Heart left ventricle (tissue), 16 donors: ENCODE results near the gene CHN1. TPM values are rescaled to one million over a fixed set of nuclear protein-coding genes. Genes with fewer than 3 reads are reported as not detected.

ENCODE experiments used
- ATAC-seq, 4 donors: fragments of 200-7000 bp; cut with Tn5 transposase; one replicate each; pipeline ENCODE4 v1.9.1; 2020 to 2022; ENCODE audit warnings: moderate library complexity in 4 of 4, mild to moderate bottlenecking in 3 of 4, moderate number of reproducible peaks in 1 of 4
- DNase-seq, 5 donors: peaks; one replicate each; pipeline ENCODE4 v3.0.0-alpha.2; 2020
- H3K27ac ChIP-seq, 12 donors: fragments of 200-600 bp; sonication (generic) in 4 of 12; one replicate each; pipeline versions ENCODE4 v1.5.0 to v1.8.0; 2016 to 2022; ENCODE audit warnings: mild to moderate bottlenecking in 2 of 12
- H3K27me3 ChIP-seq, 9 donors: fragments of 200-600 bp; sonication (generic) in 2 of 9; one replicate each; pipeline versions ENCODE4 v1.5.1 to v1.8.0; 2016 to 2022; ENCODE audit warnings: mild to moderate bottlenecking in 3 of 9
- H3K36me3 ChIP-seq, 9 donors: fragments of 200-600 bp; sonication (generic) in 2 of 9; one replicate each; pipeline versions ENCODE4 v1.5.0 to v1.8.0; 2018 to 2022; ENCODE audit warnings: mild to moderate bottlenecking in 2 of 9
- H3K4me1 ChIP-seq, 12 donors: fragments of 200-600 bp; sonication (generic) in 4 of 12; one replicate each; pipeline versions ENCODE4 v1.5.0 to v1.8.0; 2016 to 2022; ENCODE audit warnings: mild to moderate bottlenecking in 3 of 12
- H3K4me3 ChIP-seq, 12 donors: fragments of 200-600 bp; sonication (generic) in 4 of 12; one replicate each; pipeline versions ENCODE4 v1.5.0 to v1.8.0; 2017 to 2022; ENCODE audit warnings: mild to moderate bottlenecking in 9 of 12, moderate library complexity in 4 of 12
- H3K9me3 ChIP-seq, 12 donors: fragments of 200-600 bp; sonication (generic) in 4 of 12; one replicate each; pipeline versions ENCODE4 v1.5.0 to v1.8.0; 2016 to 2022; ENCODE audit warnings: mild to moderate bottlenecking in 1 of 12
- POLR2A ChIP-seq, 2 donors: fragments of 450-650 bp; IDR thresholded peaks; one replicate each; pipeline ENCODE4 v1.6.1; 2017; ENCODE audit warnings: antibody characterized with exemption in 2 of 2, mild to moderate bottlenecking in 2 of 2, moderate library complexity in 2 of 2
- WGBS, 4 donors: extraction: QIAGEN DNeasy Blood & Tissue Kit in 2 of 4; methylation state at CpG; one replicate each; pipeline versions ENCODE4 v1.1.5 to v1.1.7; 2013 to 2018; 5-methylcytosine and 5-hydroxymethylcytosine counted together
- intact Hi-C, 10 donors: fragments of 100-400 bp; cut with DNase I; formaldehyde crosslinking; loops; one replicate each; pipeline versions ENCODE4 v1.11.1 to v1.14.2; 2022
- polyA plus RNA-seq, 2 donors: library from polyadenylated mRNA; stranded (reverse); fragments of 200-250 nt; gene quantifications; one replicate each; pipeline ENCODE4 v1.2.3, GENCODE V29; 2013
- total RNA-seq, 9 donors: library from RNA; depleted of rRNA in 2 of 9; stranded (reverse); fragments of >200 nt in 2 of 9; fragmentation: NEBNext Ultra II Directional in 3 of 9; extraction: Animal tissue kit (Norgen Biotek cat#: 25700) in 3 of 9; gene quantifications; one replicate each; pipeline versions ENCODE4 v1.1.0 to v1.2.4, GENCODE V29; 2016 to 2023
- TF ChIP-seq, protein P1 (sequence below), 12 donors: fragments of 200-600 bp; sonication (generic) in 4 of 12; IDR thresholded peaks; one replicate each; pipeline versions ENCODE4 v1.5.0 to v1.8.0; 2018 to 2022; ENCODE audit warnings: antibody characterized with exemption in 12 of 12, mild to moderate bottlenecking in 5 of 12
- donor health status: ischemic (EF 13 %, LVEDD 7.1; RV severe dilation, severe dysfunction).
- donor health status: healthy with polysubstance abuse.
- donor health status: DM: no; HTN: yes; CAD: no.
- donor health status: DM: no; HTN: no; CAD: no.
- donor health status: ischemic (EF 25% LVEDD 6.9; RV normal size, moderate dysfunction).
- donor health status: ischemic (EF 25% LVEDD 5.7; RV mildly dilated, moderate dysfunction).
- donor health status: healthy.
- donor health status: DM: yes; HTN: yes; CAD: no.
- donor health status: ischemic (EF 35%, LVEDD 5.7; RV mildly dilated, moderate dysfunction).
- donor health status: nonischemic (EF 11% LVEDD 7.7; RV severe dilation, severe dysfunction).
- donor health status: DM: yes; HTN: yes; CAD: no.
- donor health status: PGD.
- donor health status: ischemic (EF 29% LVEDD 5.4; RV normal size, mild dysfunction).
- donor health status: nonischemic (EF 23%, LVEDD 6.1; RV moderate dilation, normal function).

The CHN1 gene
- total and polyA plus RNA-seq, 11 donors, result 6.9 to 24.3 (median 19.2) TPM

DNA sequence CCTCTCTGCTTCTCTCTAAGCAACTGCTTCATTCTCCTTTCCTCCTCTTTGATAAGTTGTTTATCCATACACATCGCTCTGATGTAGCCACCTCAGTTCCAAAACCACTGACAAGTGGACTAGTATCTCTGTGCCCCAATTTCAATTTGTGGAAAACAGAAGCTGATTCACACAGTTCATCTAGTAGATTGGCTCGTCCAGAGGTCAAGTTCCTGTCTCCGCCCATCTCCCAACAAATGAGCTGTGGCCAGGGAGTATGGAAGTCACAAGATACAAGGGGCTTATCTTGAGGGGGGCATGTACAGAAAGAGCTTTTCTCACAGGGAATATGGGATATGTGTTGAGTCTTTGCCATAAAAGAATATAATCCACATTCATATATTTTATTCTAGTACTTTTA lies 17.7 kb upstream of the CHN1 start:
- intact Hi-C loops, result no loop called here
- TF ChIP-seq, protein P1, sequence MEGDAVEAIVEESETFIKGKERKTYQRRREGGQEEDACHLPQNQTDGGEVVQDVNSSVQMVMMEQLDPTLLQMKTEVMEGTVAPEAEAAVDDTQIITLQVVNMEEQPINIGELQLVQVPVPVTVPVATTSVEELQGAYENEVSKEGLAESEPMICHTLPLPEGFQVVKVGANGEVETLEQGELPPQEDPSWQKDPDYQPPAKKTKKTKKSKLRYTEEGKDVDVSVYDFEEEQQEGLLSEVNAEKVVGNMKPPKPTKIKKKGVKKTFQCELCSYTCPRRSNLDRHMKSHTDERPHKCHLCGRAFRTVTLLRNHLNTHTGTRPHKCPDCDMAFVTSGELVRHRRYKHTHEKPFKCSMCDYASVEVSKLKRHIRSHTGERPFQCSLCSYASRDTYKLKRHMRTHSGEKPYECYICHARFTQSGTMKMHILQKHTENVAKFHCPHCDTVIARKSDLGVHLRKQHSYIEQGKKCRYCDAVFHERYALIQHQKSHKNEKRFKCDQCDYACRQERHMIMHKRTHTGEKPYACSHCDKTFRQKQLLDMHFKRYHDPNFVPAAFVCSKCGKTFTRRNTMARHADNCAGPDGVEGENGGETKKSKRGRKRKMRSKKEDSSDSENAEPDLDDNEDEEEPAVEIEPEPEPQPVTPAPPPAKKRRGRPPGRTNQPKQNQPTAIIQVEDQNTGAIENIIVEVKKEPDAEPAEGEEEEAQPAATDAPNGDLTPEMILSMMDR (IDR thresholded peaks at IDR 0.05), result no peak
- no peak for TF ChIP-seq POLR2A (IDR thresholded peaks at IDR 0.05)

DNA sequence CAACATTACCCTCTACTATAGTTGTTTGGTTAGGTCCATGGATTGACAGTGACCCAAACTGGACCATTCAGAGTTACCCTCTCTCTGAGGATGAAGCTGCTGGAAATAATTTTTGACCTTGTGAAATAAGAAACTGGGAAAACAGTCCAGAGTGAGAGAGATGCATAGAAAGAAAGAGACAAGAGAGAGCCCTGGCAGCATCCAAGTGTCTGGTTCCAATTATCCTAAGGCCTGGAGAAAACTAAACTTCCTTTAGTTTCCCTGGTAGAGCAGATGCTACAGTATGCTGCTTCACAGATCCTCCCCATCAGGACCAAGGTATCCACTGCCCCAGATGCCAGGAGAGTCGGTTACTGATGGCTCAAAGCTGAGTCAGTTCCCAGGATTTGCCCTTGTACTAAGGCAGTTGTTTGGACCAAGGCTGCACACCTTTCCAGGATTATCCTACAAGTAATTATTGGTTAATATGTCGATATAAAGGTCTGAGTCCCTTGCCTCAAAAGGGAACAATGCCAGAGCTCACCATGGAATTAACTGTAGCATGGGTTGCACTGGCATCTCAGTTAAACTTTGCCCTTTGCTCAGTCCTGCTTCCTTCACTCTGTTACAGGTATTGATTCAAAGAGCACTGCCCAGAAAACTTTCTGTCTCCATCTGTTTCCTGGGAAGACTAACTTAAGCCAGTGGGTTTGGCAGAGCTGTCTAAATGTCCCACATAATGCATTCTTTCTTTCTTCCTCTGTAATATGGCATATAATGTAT lies 14.6 kb upstream of the CHN1 start:
- Histone ChIP-seq H3K4me3 (no peak overlapping the region), H3K9me3 (peaks cover 0 to under 1% (median 0%) of the 10 kb centered on the region in 12 donors), H3K27ac (no peak overlapping the region), H3K4me1 (peaks cover 0 to 12% (median 0%) of the 10 kb centered on the region in 12 donors), H3K27me3 (no peaks in the 10 kb centered on the region), H3K36me3 (no peaks in the 10 kb centered on the region)
- TF ChIP-seq POLR2A (IDR thresholded peaks at IDR 0.05), result no peak
- TF ChIP-seq, protein P1 (IDR thresholded peaks at IDR 0.05), result no peak
- DNase-seq (no peak), ATAC-seq (no peak)
- intact Hi-C loops, result no loop called here
- WGBS, 4 donors, result 87 to 100% (median 98%) methylated on average over 2 of the region's 2 CpGs

More for the DNA sequence above, 17.7 kb upstream of the CHN1 start:
- Histone ChIP-seq H3K4me1 (peaks cover 0 to 3% (median 0%) of the 10 kb centered on the region in 12 donors), H3K27ac (no peak overlapping the region), H3K27me3 (no peaks in the 10 kb centered on the region), H3K36me3 (no peaks in the 10 kb centered on the region), H3K4me3 (no peak overlapping the region), H3K9me3 (no peaks in the 10 kb centered on the region)
- DNase-seq (no peak), ATAC-seq (no peak)
- 77 to 81% (median 79%) methylated on average over 3 of the region's 3 CpGs for WGBS, 4 donors

DNA sequence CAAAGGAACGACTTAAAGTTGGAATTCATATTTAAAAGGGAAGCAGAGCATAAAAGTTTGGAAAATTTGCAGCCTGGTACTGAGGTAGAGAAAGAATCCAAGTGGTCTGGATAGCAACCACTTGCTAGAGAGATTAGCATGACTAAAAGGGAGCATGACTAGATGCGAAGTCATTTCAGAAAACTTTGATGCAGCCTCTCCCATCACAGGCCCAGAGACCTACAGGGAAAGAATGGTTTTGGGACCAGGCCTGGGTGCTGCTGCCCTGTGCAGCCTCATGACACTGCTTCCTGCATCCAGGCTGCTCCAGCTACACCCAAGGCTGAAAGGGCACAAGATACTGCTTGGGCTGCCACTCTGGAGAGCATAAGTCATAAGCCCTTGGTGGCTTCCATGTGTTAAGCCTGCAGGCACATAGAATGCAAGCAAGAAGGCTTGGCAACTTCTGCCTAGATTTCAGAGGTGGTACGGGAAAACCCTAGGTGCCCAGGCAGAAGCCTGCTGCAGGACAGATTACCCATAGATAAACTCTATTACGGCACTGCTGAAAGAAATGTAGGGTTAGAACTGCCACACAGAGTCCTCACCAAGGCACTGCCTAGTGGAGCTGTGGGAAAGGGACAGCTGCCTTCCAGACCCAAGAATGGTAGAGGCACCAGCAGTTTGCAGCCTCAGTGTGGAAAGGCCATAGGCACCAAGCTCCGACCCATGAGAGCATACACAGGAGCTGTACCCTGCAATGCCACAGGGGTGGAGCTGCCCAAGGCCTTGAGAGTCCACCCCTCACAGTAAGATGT lies 12.6 kb upstream of the CHN1 start:
- no peaks in the 10 kb centered on the region for H3K27me3 ChIP-seq
- peaks cover 0 to 12% (median 0%) of the 10 kb centered on the region in 12 donors for H3K4me1 ChIP-seq
- no peak overlapping the region for H3K4me3 ChIP-seq
- intact Hi-C loops, result no loop called here
- no peak overlapping the region for H3K27ac ChIP-seq
- TF ChIP-seq POLR2A (IDR thresholded peaks at IDR 0.05), result no peak
- TF ChIP-seq, protein P1 (IDR thresholded peaks at IDR 0.05), result no peak
- 94 to 99% (median 96%) methylated on average over 4 to 5 of the region's 5 CpGs for WGBS, 4 donors
- H3K9me3 ChIP-seq, result peaks cover 0 to 6% (median 0%) of the 10 kb centered on the region in 12 donors
- peak in 2 of 4 donors; percentile 24 to 38 for ATAC-seq
- no peaks in the 10 kb centered on the region for H3K36me3 ChIP-seq
- DNase-seq, result no peak

DNA sequence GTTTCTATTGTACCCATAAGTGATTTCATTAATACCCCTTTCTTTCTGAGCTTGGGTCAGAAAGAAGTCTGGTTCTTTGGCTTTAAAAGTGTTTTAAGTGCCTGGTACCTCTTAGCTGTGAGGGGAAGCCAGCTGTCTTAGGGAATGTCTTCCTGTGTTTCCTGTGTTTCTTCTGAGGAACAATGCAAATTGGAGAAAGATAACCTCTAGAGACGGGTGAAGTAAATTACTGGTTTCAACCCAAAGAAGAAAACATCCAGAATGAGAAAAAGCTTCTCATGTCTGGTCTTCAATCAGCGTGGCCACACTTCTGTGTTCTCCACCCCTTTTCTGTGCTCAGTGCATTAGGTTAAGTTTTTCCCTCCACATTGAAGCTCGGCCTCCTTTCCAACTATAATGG lies 10.2 kb upstream of the CHN1 start:
- Histone ChIP-seq H3K4me3 (no peak overlapping the region), H3K36me3 (no peaks in the 10 kb centered on the region), H3K27ac (peak overlapping the region in 9 of 12 donors; percentile 8 to 67 (median 38)), H3K9me3 (peaks cover 0 to 6% (median 0%) of the 10 kb centered on the region in 12 donors), H3K27me3 (no peaks in the 10 kb centered on the region), H3K4me1 (peaks cover 0 to 18% (median 4%) of the 10 kb centered on the region in 12 donors)
- ATAC-seq (peak in 3 of 4 donors; percentile 36 to 61 (median 59)), DNase-seq (no peak)
- 50 to 60% (median 54%) methylated on average over 3 of the region's 3 CpGs for WGBS, 4 donors
- intact Hi-C loops, result no loop called here
- TF ChIP-seq, protein P1 (IDR thresholded peaks at IDR 0.05), result no peak
- no peak for TF ChIP-seq POLR2A (IDR thresholded peaks at IDR 0.05)
